ENCODE measurements around the gene GASK1A.

Gene GASK1A

GRCh38 chr3:43104039-43104438, 124.9 kb downstream of the GASK1A start:
- Mint-ChIP-seq H3K36me3 (ENCODE audit: low read depth) (no peaks in the 10 kb centered on the region), H3K27ac (no peak overlapping the region), H3K4me3 (no peak overlapping the region)

GRCh38 chr3:43104660-43105595, 125.8 kb downstream of the GASK1A start:
- Mint-ChIP-seq H3K9me3 (no peaks in the 10 kb centered on the region), H3K36me3 (ENCODE audit: low read depth) (no peaks in the 10 kb centered on the region), H3K4me1 (ENCODE audit: low read depth) (peaks cover 19% of the 10 kb centered on the region), H3K4me3 (peak overlapping the region; percentile 78), H3K27ac (no peak overlapping the region), H3K27me3 (no peaks in the 10 kb centered on the region)

More at GRCh38 chr3:43104039-43104438, 124.9 kb downstream of the GASK1A start:
- Mint-ChIP-seq H3K27me3 (no peaks in the 10 kb centered on the region), H3K4me1 (ENCODE audit: low read depth) (peaks cover 19% of the 10 kb centered on the region), H3K9me3 (no peaks in the 10 kb centered on the region)

GRCh38 chr3:43105596-43106292, 126.6 kb downstream of the GASK1A start, which contains the start of gene POMGNT2:
TSS of gene POMGNT2 (minus strand) at chr3:43106079. CDS start at chr3:43081431, 24,648 bp downstream.
- Mint-ChIP-seq H3K27ac (peak within 1 kb of the TSS; percentile 63), H3K36me3 (ENCODE audit: low read depth) (no peaks in the 10 kb centered on the region)

GRCh38 chr3:43106293-43106628, 127.2 kb downstream of the GASK1A start:
- H3K27ac Mint-ChIP-seq = peak overlapping the region; percentile 63
- peak overlapping the region; percentile 82 for H3K4me3 Mint-ChIP-seq
- H3K9me3 Mint-ChIP-seq = no peaks in the 10 kb centered on the region
- no peaks in the 10 kb centered on the region for H3K27me3 Mint-ChIP-seq
- peaks cover 22% of the 10 kb centered on the region for H3K4me1 Mint-ChIP-seq (ENCODE audit: low read depth)
- no peaks in the 10 kb centered on the region for H3K36me3 Mint-ChIP-seq (ENCODE audit: low read depth)

More at GRCh38 chr3:43105596-43106292, 126.6 kb downstream of the GASK1A start, which contains the start of gene POMGNT2:
- Mint-ChIP-seq H3K27me3 (no peaks in the 10 kb centered on the region), H3K4me1 (ENCODE audit: low read depth) (peaks cover 22% of the 10 kb centered on the region), H3K9me3 (no peaks in the 10 kb centered on the region), H3K4me3 (peak within 1 kb of the TSS; percentile 82)
